Activated CD4-positive, alpha-beta memory T cell treated with anti-CD3 and anti-CD28 coated beads for 36 hours (primary cell): ENCODE measurements around the gene ZNF827. TPM values are rescaled to one million over a fixed set of nuclear protein-coding genes. Genes with fewer than 3 reads are reported as not detected.

ENCODE experiments used
- CTCF ChIA-PET: fragments of 350-600 bp; sonication (Branson Sonifier 250); formaldehyde crosslinking; loops from one replicate; lab custom pipeline; 2021; ENCODE audit warnings: antibody characterized with exemption, inconsistent platforms; lab: Charles Lee
- POLR2A ChIA-PET: fragments of 350-600 bp; sonication (Branson Sonifier 250); formaldehyde crosslinking; loops from one replicate; lab custom pipeline; 2021; ENCODE audit warnings: antibody characterized with exemption; lab: Charles Lee
- DNase-seq: peaks from one replicate; pipeline ENCODE4 v3.0.0-alpha.2; 2020
- H3K27ac Mint-ChIP-seq: one replicate; pipeline ENCODE4 v1.8.0; 2021; ENCODE audit warnings: mixed read lengths
- H3K27me3 Mint-ChIP-seq: one replicate; pipeline ENCODE4 v1.8.0; 2021; ENCODE audit warnings: mixed read lengths
- H3K36me3 Mint-ChIP-seq: one replicate; pipeline ENCODE4 v1.8.0; 2021; ENCODE audit warnings: mixed read lengths
- H3K4me1 Mint-ChIP-seq: one replicate; pipeline ENCODE4 v1.8.0; 2021; ENCODE audit warnings: low read depth, mixed read lengths
- H3K4me3 Mint-ChIP-seq: one replicate; pipeline ENCODE4 v1.8.0; 2021; ENCODE audit warnings: mild to moderate bottlenecking, mixed read lengths
- H3K9me3 Mint-ChIP-seq: one replicate; pipeline ENCODE4 v1.8.0; 2021; ENCODE audit warnings: mixed read lengths
- intact Hi-C: fragments of 100-400 bp; cut with micrococcal nuclease; formaldehyde crosslinking; loops from one replicate; pipeline ENCODE4 v1.15.1; 2023
- total RNA-seq, 2 experiments: library from RNA; stranded (reverse); gene quantifications; one replicate each; pipeline ENCODE4 v1.2.3, GENCODE V29; 2021

The ZNF827 gene
- total RNA-seq, 2 experiments from 2014 or later, result 17.3 to 17.7 TPM

- peaks cover 18% of the 10 kb centered on the region for H3K36me3 Mint-ChIP-seq
- H3K27ac Mint-ChIP-seq, result no peak overlapping the region
- peaks cover 19% of the 10 kb centered on the region for H3K4me1 Mint-ChIP-seq
- ChIA-PET CTCF (no interaction called here), POLR2A (no interaction called here)
- no peak for DNase-seq
- H3K4me3 Mint-ChIP-seq, result no peak overlapping the region
- intact Hi-C loops, result no loop called here
- H3K27me3 Mint-ChIP-seq, result no peaks in the 10 kb centered on the region
- H3K9me3 Mint-ChIP-seq, result no peaks in the 10 kb centered on the region
Observed at GRCh38 chr4:145799223-145799622, 139.4 kb downstream of the ZNF827 start.

- CTCF ChIA-PET, result no interaction called here
- peaks cover 14% of the 10 kb centered on the region for H3K4me1 Mint-ChIP-seq
- POLR2A ChIA-PET, result interaction anchor here (0.9 kb wide), 1 partner anchor 173 kb away, joined by 4 read pairs; no protein-coding TSS in a partner anchor
- H3K27me3 Mint-ChIP-seq, result no peaks in the 10 kb centered on the region
- intact Hi-C loops, result no loop called here
- no peak overlapping the region for H3K27ac Mint-ChIP-seq
- DNase-seq, result no peak
- H3K36me3 Mint-ChIP-seq, result peaks cover 19% of the 10 kb centered on the region
- H3K4me3 Mint-ChIP-seq, result no peak overlapping the region
- H3K9me3 Mint-ChIP-seq, result no peaks in the 10 kb centered on the region
Observed at GRCh38 chr4:145797278-145797677, 141.3 kb downstream of the ZNF827 start.

GRCh38 chr4:145796346-145796745, 142.3 kb downstream of the ZNF827 start:
- H3K27ac Mint-ChIP-seq, result no peak overlapping the region
- intact Hi-C loops, result no loop called here
- CTCF ChIA-PET, result no interaction called here
- H3K4me3 Mint-ChIP-seq, result no peak overlapping the region
- H3K27me3 Mint-ChIP-seq, result no peaks in the 10 kb centered on the region
- peaks cover 17% of the 10 kb centered on the region for H3K36me3 Mint-ChIP-seq
- no peak for DNase-seq
- H3K4me1 Mint-ChIP-seq, result peaks cover 10% of the 10 kb centered on the region
- POLR2A ChIA-PET, result no interaction called here
- no peaks in the 10 kb centered on the region for H3K9me3 Mint-ChIP-seq

- H3K27me3 Mint-ChIP-seq, result no peaks in the 10 kb centered on the region
- ChIA-PET POLR2A (no interaction called here), CTCF (no interaction called here)
- intact Hi-C loops, result no loop called here
- no peak for DNase-seq
- no peak overlapping the region for H3K27ac Mint-ChIP-seq
- H3K9me3 Mint-ChIP-seq, result no peaks in the 10 kb centered on the region
- H3K4me3 Mint-ChIP-seq, result no peak overlapping the region
- H3K4me1 Mint-ChIP-seq, result peaks cover 10% of the 10 kb centered on the region
- peaks cover 17% of the 10 kb centered on the region for H3K36me3 Mint-ChIP-seq
Observed at GRCh38 chr4:145795521-145795920, 143.1 kb downstream of the ZNF827 start.

GRCh38 chr4:145792429-145792828, 146.2 kb downstream of the ZNF827 start:
- POLR2A ChIA-PET, result interaction anchor here (0.6 kb wide), 1 partner anchor 19 kb away, joined by 4 read pairs; no protein-coding TSS in a partner anchor
- no peak overlapping the region for H3K27ac Mint-ChIP-seq

GRCh38 chr4:145791988-145792387, 146.6 kb downstream of the ZNF827 start:
- Mint-ChIP-seq H3K27ac (no peak overlapping the region), H3K4me1 (no peaks in the 10 kb centered on the region), H3K9me3 (no peaks in the 10 kb centered on the region), H3K36me3 (peaks cover 19% of the 10 kb centered on the region), H3K4me3 (no peak overlapping the region), H3K27me3 (no peaks in the 10 kb centered on the region)
- ChIA-PET POLR2A (interaction anchor here (0.6 kb wide), 1 partner anchor 19 kb away, joined by 4 read pairs; no protein-coding TSS in a partner anchor), CTCF (no interaction called here)
- DNase-seq, result no peak
- intact Hi-C loops, result no loop called here

More at GRCh38 chr4:145792429-145792828, 146.2 kb downstream of the ZNF827 start:
- CTCF ChIA-PET, result no interaction called here
- Mint-ChIP-seq H3K27me3 (no peaks in the 10 kb centered on the region), H3K4me3 (no peak overlapping the region), H3K9me3 (no peaks in the 10 kb centered on the region), H3K4me1 (no peaks in the 10 kb centered on the region), H3K36me3 (peaks cover 18% of the 10 kb centered on the region)
- no peak for DNase-seq
- intact Hi-C loops, result no loop called here

GRCh38 chr4:145788755-145789154, 149.9 kb downstream of the ZNF827 start:
- Mint-ChIP-seq H3K27ac (no peak overlapping the region), H3K36me3 (peaks cover 35% of the 10 kb centered on the region), H3K4me1 (peaks cover 29% of the 10 kb centered on the region), H3K9me3 (peaks cover 9% of the 10 kb centered on the region), H3K4me3 (no peak overlapping the region), H3K27me3 (no peaks in the 10 kb centered on the region)
- POLR2A ChIA-PET, result no interaction called here
- CTCF ChIA-PET, result no interaction called here
- no peak for DNase-seq
- intact Hi-C loops, result no loop called here

GRCh38 chr4:145786830-145787229, 151.8 kb downstream of the ZNF827 start:
- ChIA-PET POLR2A (interaction anchor here (0.7 kb wide), 1 partner anchor 406 kb away, joined by 3 read pairs; no protein-coding TSS in a partner anchor), CTCF (interaction anchor here (0.6 kb wide), 1 partner anchor 21 kb away, joined by 3 read pairs; no protein-coding TSS in a partner anchor)
- no peak overlapping the region for H3K4me3 Mint-ChIP-seq
- H3K27ac Mint-ChIP-seq, result peak overlapping the region; percentile 70
- H3K27me3 Mint-ChIP-seq, result no peaks in the 10 kb centered on the region
- intact Hi-C loops, result no loop called here
- peaks cover 48% of the 10 kb centered on the region for H3K36me3 Mint-ChIP-seq
- DNase-seq, result no peak
- H3K9me3 Mint-ChIP-seq, result peaks cover 11% of the 10 kb centered on the region
- H3K4me1 Mint-ChIP-seq, result peaks cover 34% of the 10 kb centered on the region

- Mint-ChIP-seq H3K4me3 (no peak overlapping the region), H3K27me3 (no peaks in the 10 kb centered on the region), H3K4me1 (peaks cover 38% of the 10 kb centered on the region), H3K9me3 (peaks cover 11% of the 10 kb centered on the region), H3K36me3 (peaks cover 53% of the 10 kb centered on the region), H3K27ac (peak overlapping the region; percentile 70)
- ChIA-PET CTCF (interaction anchor here (0.6 kb wide), 1 partner anchor 21 kb away, joined by 3 read pairs; no protein-coding TSS in a partner anchor), POLR2A (interaction anchor here (0.7 kb wide), 1 partner anchor 407 kb away, joined by 3 read pairs; no protein-coding TSS in a partner anchor)
- DNase-seq, result no peak
- intact Hi-C loops, result no loop called here
Observed at GRCh38 chr4:145786261-145786660, 152.4 kb downstream of the ZNF827 start.

GRCh38 chr4:145785391-145786008, 153.1 kb downstream of the ZNF827 start:
- Mint-ChIP-seq H3K27me3 (no peaks in the 10 kb centered on the region), H3K4me1 (peaks cover 39% of the 10 kb centered on the region), H3K4me3 (no peak overlapping the region), H3K9me3 (peaks cover 11% of the 10 kb centered on the region), H3K36me3 (peaks cover 55% of the 10 kb centered on the region), H3K27ac (peak overlapping the region; percentile 66)
- intact Hi-C loops, result no loop called here
- DNase-seq, result no peak
- POLR2A ChIA-PET, result no interaction called here
- CTCF ChIA-PET, result no interaction called here

GRCh38 chr4:145784036-145784435, 154.6 kb downstream of the ZNF827 start:
- ChIA-PET POLR2A (interaction anchor here (1.5 kb wide), 1 partner anchor 22 kb away, joined by 5 read pairs; no protein-coding TSS in a partner anchor), CTCF (no interaction called here)
- DNase-seq, result peak; percentile 64
- Mint-ChIP-seq H3K27me3 (no peaks in the 10 kb centered on the region), H3K4me3 (no peak overlapping the region), H3K27ac (peak overlapping the region; percentile 89), H3K36me3 (peaks cover 63% of the 10 kb centered on the region), H3K9me3 (peaks cover 11% of the 10 kb centered on the region), H3K4me1 (peaks cover 39% of the 10 kb centered on the region)
- intact Hi-C loops, result loop anchor here (1.0 kb wide), 2 partner anchors 24 to 45 kb away; no protein-coding TSS in a partner anchor

- Mint-ChIP-seq H3K36me3 (peaks cover 65% of the 10 kb centered on the region), H3K27ac (no peak overlapping the region), H3K4me3 (no peak overlapping the region), H3K4me1 (peaks cover 39% of the 10 kb centered on the region), H3K27me3 (no peaks in the 10 kb centered on the region), H3K9me3 (peaks cover 11% of the 10 kb centered on the region)
- intact Hi-C loops, result no loop called here
- CTCF ChIA-PET, result no interaction called here
- no peak for DNase-seq
- POLR2A ChIA-PET, result no interaction called here
Observed at GRCh38 chr4:145782756-145783155, 155.9 kb downstream of the ZNF827 start.
